Measurements from ENCODE around the gene KLHL35.

- TF ChIP-seq CTCF (IDR thresholded peaks at IDR 0.05; ENCODE audit: insufficient read depth, low read length): no peak
- TF ChIP-seq REST (IDR thresholded peaks at IDR 0.05; ENCODE audit: insufficient replicate concordance, low read depth): no peak
- no peak for TF ChIP-seq POLR2AphosphoS5 (IDR thresholded peaks at IDR 0.05; ENCODE audit: low read depth)
These were observed 56.8 kb downstream of the KLHL35 start for GRCh38 chr11:75376175-75376574.
